GM12878 (cell line): ENCODE data around the gene MN1. TPM values are rescaled to one million over a fixed set of nuclear protein-coding genes. Genes with fewer than 3 reads are reported as not detected.

ENCODE experiments used
- ATAC-seq: fragments of 200-7000 bp; cut with Tn5 transposase; 3 replicates; pipeline ENCODE4 v1.9.1; 2020; ENCODE audit warnings: mild to moderate bottlenecking, moderate library complexity
- BruUV-seq: library from RNA; stranded (reverse); fragments of 400-500 nt; replicated peaks from 2 replicates; lab custom pipeline; 2021; lab: Mats Ljungman, UMichigan
- CTCF ChIA-PET: fragments of 300-600 bp; sonication (Branson Sonifier 250); formaldehyde crosslinking; extraction: SDS; loops from one replicate; lab custom pipeline; 2021; ENCODE audit warnings: inconsistent platforms; lab: Yijun Ruan, JAX
- POLR2A ChIA-PET: fragments of 350-600 bp; formaldehyde crosslinking; extraction: SDS; loops from one replicate; lab custom pipeline; 2021; ENCODE audit warnings: inconsistent platforms; lab: Charles Lee
- RAD21 ChIA-PET: fragments of 300-600 bp; sonication (Branson Sonifier 250); formaldehyde crosslinking; loops from one replicate; lab custom pipeline; 2023; ENCODE audit warnings: antibody characterized with exemption; ENCODE audit not compliant: unreplicated experiment; lab: Charles Lee
- SMC1A ChIA-PET: fragments of 300-600 bp; sonication (Branson Sonifier 250); formaldehyde crosslinking; loops from one replicate; lab custom pipeline; 2023; ENCODE audit not compliant: unreplicated experiment, uncharacterized antibody; lab: Charles Lee
- DNase-seq: peaks from one replicate; pipeline ENCODE4 v3.0.0-alpha.2; 2011; ENCODE audit warnings: low read depth, low spot score
- FAIRE-seq: peaks from 3 replicates; lab custom pipeline; 2011; peaks lifted over from hg19 to GRCh38; lab: Jason Lieb, UNC
- H2AFZ ChIP-seq: 2 replicates; pipeline ENCODE4 v1.6.0; 2011; ENCODE audit warnings: low read depth, low read length, control low read depth; ENCODE audit not compliant: control insufficient read depth
- H3K27ac ChIP-seq: 2 replicates; pipeline ENCODE4 v1.5.1; 2011; ENCODE audit warnings: control low read depth; ENCODE audit not compliant: control insufficient read depth, insufficient read depth
- H3K27me3 ChIP-seq, 2 experiments: replicated peaks in 1 of 2; 2 replicates each; pipeline versions ENCODE4 v1.6.0 to v1.6.1; 2011; ENCODE audit warnings: low read length in 1 of 2; ENCODE audit not compliant: control insufficient read depth in 2 of 2, insufficient read depth in 2 of 2
- H3K36me3 ChIP-seq, 2 experiments: 2 replicates each; pipeline ENCODE4 v1.5.1; 2011; ENCODE audit warnings: low read length in 1 of 2; ENCODE audit not compliant: control insufficient read depth in 2 of 2, insufficient read depth in 2 of 2
- H3K4me1 ChIP-seq: 2 replicates; pipeline ENCODE4 v1.6.1; 2011; ENCODE audit warnings: mild to moderate bottlenecking, low read length, moderate library complexity, mixed read lengths; ENCODE audit not compliant: control insufficient read depth, insufficient read depth
- H3K4me2 ChIP-seq: 2 replicates; pipeline ENCODE4 v1.6.0; 2011; ENCODE audit warnings: control low read depth; ENCODE audit not compliant: control insufficient read depth, insufficient read depth
- H3K4me3 ChIP-seq: fragments of 200-600 bp; sonication (generic); 2 replicates; pipeline ENCODE4 v1.5.1; 2016
- H3K79me2 ChIP-seq: 2 replicates; pipeline ENCODE4 v1.6.0; 2011; ENCODE audit warnings: low read length; ENCODE audit not compliant: control insufficient read depth, insufficient read depth
- H3K9ac ChIP-seq: 2 replicates; pipeline ENCODE4 v1.8.0; 2011; ENCODE audit warnings: low read length, control low read depth, mixed read lengths; ENCODE audit not compliant: control insufficient read depth, insufficient read depth
- H3K9me3 ChIP-seq: replicated peaks from 3 replicates; pipeline ENCODE4 v1.5.1; 2011; ENCODE audit warnings: mild to moderate bottlenecking, low read length; ENCODE audit not compliant: control insufficient read depth, insufficient read depth
- H4K20me1 ChIP-seq: 2 replicates; pipeline ENCODE4 v1.6.0; 2011; ENCODE audit not compliant: control insufficient read depth, insufficient read depth
- CUX1 ChIP-seq: IDR thresholded peaks from 2 replicates; pipeline ENCODE4 v1.6.1; 2012; ENCODE audit warnings: improper control_type of control experiment, low read depth, low read length; ENCODE audit not compliant: insufficient replicate concordance
- MTA2 ChIP-seq: fragments of 450-650 bp; IDR thresholded peaks from 2 replicates; pipeline ENCODE4 v1.6.1; 2016; ENCODE audit warnings: low read depth, mild to moderate bottlenecking, moderate library complexity
- NBN ChIP-seq: fragments of 450-650 bp; IDR thresholded peaks from 2 replicates; pipeline ENCODE4 v1.6.1; 2016
- NFXL1 ChIP-seq: fragments of 450-650 bp; IDR thresholded peaks from 2 replicates; pipeline ENCODE4 v1.6.1; 2017; ENCODE audit warnings: antibody characterized with exemption, mild to moderate bottlenecking, borderline replicate concordance
- NR2C2 ChIP-seq: IDR thresholded peaks from 2 replicates; pipeline ENCODE4 v1.6.1; 2011; ENCODE audit warnings: borderline replicate concordance, low read depth; ENCODE audit not compliant: control insufficient read depth, insufficient read length
- PAX5 ChIP-seq: IDR thresholded peaks from 2 replicates; pipeline ENCODE4 v1.6.1; 2011; ENCODE audit warnings: low read depth, low read length, borderline replicate concordance
- RCOR1 ChIP-seq: conservative IDR thresholded peaks from 2 replicates; pipeline ENCODE4 v1.6.1; 2012; ENCODE audit warnings: low read depth, low read length, improper control_type of control experiment
- SMC3 ChIP-seq: IDR thresholded peaks from 2 replicates; pipeline ENCODE4 v1.6.1; 2011; ENCODE audit warnings: low read length, improper control_type of control experiment, borderline replicate concordance
- whole genome bisulfite sequencing: methylation state at CpG from one replicate; pipeline ENCODE4 v1.1.6; 2016; ENCODE audit warnings: low lambda C conversion rate; ENCODE audit not compliant: insufficient replicate concordance, insufficient coverage; ENCODE audit errors: missing lambda C conversion rate; 5-methylcytosine and 5-hydroxymethylcytosine counted together
- in situ Hi-C: fragments of 300-500 bp; cut with MboI; formaldehyde crosslinking; loops from 9 replicates; pipeline ENCODE4 v1.14.3; 2018; ENCODE audit warnings: mixed read lengths
- intact Hi-C: fragments of 100-400 bp; cut with micrococcal nuclease; formaldehyde crosslinking; loops from one replicate; pipeline ENCODE4 v1.14.2; 2022; ENCODE audit not compliant: unreplicated experiment
- polyA plus RNA-seq, 11 experiments: library from polyadenylated mRNA; depleted of rRNA in 4 of 11; unstranded in 6 of 11; stranded (reverse) in 5 of 11; fragments of >200 nt; fragmentation: Nextera tagmentation in 4 of 11; fragmentation: Illumina TruSeq in 1 of 11; extraction: Ambion mirVana in 4 of 11; extraction: Trizol in 1 of 11; gene quantifications; 1 replicate in 1 of 11; 2 replicates in 10 of 11; pipeline versions ENCODE4 v1.2.1 to v1.2.3, GENCODE V29; 2011 to 2016; ENCODE audit warnings: inconsistent platforms in 2 of 11, missing spikeins in 2 of 11, low read depth in 1 of 11
- total RNA-seq, 4 experiments: library from RNA; depleted of rRNA in 3 of 4; stranded (reverse); fragments of >200 nt in 3 of 4; fragmentation: Illumina TruSeq in 1 of 4; extraction: Trizol in 1 of 4; gene quantifications; 2 replicates each; pipeline versions ENCODE4 v1.2.1 to v1.2.3, GENCODE V29; 2013 to 2021
- TF ChIP-seq, protein P1 (sequence below): fragments of 450-650 bp; formaldehyde crosslinking; IDR thresholded peaks from 2 replicates; pipeline ENCODE4 v1.5.0; 2022; ENCODE audit warnings: mild to moderate bottlenecking, missing genetic modification characterization

Gene MN1
- total and polyA plus RNA-seq, 10 of the 15 experiments (the other 5 are each of a cell fraction or from before 2014, with no cell fraction given): under 0.01 to 0.24 (median 0.03) TPM; not detected in 3

DNA sequence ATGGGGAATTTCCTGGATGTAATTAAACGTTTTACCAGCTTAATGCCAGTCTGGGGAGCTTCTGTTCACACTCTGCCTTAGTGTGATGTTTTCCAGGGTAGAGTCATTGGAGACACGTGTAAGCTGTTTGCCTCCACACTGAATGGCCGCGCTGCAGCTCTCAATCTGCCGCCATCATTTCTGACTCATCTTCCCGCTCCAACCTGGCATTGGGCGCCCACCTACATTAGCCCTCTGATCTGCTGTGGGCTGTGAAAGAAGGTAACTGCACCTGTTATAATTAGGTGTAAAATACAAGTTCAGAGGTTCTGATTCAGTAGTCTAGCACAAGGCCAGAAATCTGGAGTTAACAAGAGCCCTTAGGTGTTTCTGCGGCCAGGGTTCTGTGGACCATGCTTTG is 54.6 kb downstream of the MN1 start:
- H3K9ac ChIP-seq: no peak overlapping the region
- in situ Hi-C loops: no loop called here
- H3K27me3 ChIP-seq: peaks cover 0 to 1% of the 10 kb centered on the region in 2 experiments; a peak in 2 of 4 replicates
- no peak for TF ChIP-seq CUX1
- TF ChIP-seq, protein P1, sequence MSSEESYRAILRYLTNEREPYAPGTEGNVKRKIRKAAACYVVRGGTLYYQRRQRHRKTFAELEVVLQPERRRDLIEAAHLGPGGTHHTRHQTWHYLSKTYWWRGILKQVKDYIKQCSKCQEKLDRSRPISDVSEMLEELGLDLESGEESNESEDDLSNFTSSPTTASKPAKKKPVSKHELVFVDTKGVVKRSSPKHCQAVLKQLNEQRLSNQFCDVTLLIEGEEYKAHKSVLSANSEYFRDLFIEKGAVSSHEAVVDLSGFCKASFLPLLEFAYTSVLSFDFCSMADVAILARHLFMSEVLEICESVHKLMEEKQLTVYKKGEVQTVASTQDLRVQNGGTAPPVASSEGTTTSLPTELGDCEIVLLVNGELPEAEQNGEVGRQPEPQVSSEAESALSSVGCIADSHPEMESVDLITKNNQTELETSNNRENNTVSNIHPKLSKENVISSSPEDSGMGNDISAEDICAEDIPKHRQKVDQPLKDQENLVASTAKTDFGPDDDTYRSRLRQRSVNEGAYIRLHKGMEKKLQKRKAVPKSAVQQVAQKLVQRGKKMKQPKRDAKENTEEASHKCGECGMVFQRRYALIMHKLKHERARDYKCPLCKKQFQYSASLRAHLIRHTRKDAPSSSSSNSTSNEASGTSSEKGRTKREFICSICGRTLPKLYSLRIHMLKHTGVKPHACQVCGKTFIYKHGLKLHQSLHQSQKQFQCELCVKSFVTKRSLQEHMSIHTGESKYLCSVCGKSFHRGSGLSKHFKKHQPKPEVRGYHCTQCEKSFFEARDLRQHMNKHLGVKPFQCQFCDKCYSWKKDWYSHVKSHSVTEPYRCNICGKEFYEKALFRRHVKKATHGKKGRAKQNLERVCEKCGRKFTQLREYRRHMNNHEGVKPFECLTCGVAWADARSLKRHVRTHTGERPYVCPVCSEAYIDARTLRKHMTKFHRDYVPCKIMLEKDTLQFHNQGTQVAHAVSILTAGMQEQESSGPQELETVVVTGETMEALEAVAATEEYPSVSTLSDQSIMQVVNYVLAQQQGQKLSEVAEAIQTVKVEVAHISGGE (CRISPR knock-in tag): no peak
- TF ChIP-seq NR2C2: no peak
- TF ChIP-seq SMC3: no peak
- TF ChIP-seq MTA2: no peak
- no peak for TF ChIP-seq RCOR1
- TF ChIP-seq NBN: no peak
- TF ChIP-seq PAX5: no peak
- TF ChIP-seq NFXL1: no peak
- H3K79me2 ChIP-seq: no peaks in the 10 kb centered on the region
- H3K4me1 ChIP-seq: no peaks in the 10 kb centered on the region
- POLR2A ChIA-PET: no interaction called here
- SMC1A ChIA-PET: no interaction called here
- intact Hi-C loops: no loop called here
- no peaks in the 10 kb centered on the region for H3K9me3 ChIP-seq
- no peak overlapping the region for H3K4me3 ChIP-seq
- RAD21 ChIA-PET: no interaction called here
- no peak overlapping the region for H3K4me2 ChIP-seq
- ATAC-seq: no peak
- WGBS: 41% methylated on average over 8 of the region's 8 CpGs
- CTCF ChIA-PET: no interaction called here
- no peak overlapping the region for H3K27ac ChIP-seq
- FAIRE-seq: no peak
- no peak for DNase-seq
- no peak overlapping the region for H2AFZ ChIP-seq
- no peaks in the 10 kb centered on the region for H4K20me1 ChIP-seq
- no peaks in the 10 kb centered on the region for H3K36me3 ChIP-seq
- BruUV-seq: no TSS peak
